ENCODE data around the gene FIGLA.

FIGLA gene
- total RNA-seq: 0 reads per million in 4 experiments

DNA sequence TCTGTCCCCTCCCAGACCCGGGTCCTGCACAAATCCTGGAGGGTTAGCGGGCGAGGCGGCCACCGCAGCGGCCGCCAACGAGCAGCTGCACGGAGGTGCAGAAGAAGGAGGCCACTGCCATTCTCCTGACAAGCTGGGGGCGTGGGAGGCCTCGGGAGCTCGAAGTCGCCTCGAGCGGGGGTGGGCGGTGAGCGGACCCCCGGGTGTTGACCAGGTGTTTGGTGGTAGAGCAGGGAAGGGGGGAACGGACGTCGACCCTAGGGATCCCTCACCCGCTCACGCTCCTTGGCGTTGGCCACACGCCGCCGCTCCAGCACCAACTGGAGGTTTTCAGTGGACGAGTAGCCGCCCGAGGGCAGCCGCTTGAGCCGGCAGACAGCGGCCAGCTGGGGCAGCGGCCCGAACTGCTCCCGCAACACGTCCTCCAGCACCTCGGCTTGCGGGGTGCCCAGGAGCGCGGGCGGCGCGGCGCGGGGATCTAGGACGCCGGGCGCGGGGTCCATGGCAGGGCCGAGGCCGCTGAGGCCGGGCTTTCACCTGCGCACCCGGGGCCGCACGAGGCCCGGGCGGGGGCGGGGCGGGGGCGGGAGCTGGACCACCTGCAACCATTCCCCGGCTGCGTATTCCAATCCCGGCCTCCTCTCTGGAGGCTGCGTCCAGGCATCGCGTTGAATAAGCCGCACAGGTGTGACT, at the start of gene FIGLA:
TSS of gene FIGLA (minus strand) at position 508 of the 693 bp plus-strand sequence. CDS start at position 503, 5 bp downstream.
- no peak for DNase-seq

DNA sequence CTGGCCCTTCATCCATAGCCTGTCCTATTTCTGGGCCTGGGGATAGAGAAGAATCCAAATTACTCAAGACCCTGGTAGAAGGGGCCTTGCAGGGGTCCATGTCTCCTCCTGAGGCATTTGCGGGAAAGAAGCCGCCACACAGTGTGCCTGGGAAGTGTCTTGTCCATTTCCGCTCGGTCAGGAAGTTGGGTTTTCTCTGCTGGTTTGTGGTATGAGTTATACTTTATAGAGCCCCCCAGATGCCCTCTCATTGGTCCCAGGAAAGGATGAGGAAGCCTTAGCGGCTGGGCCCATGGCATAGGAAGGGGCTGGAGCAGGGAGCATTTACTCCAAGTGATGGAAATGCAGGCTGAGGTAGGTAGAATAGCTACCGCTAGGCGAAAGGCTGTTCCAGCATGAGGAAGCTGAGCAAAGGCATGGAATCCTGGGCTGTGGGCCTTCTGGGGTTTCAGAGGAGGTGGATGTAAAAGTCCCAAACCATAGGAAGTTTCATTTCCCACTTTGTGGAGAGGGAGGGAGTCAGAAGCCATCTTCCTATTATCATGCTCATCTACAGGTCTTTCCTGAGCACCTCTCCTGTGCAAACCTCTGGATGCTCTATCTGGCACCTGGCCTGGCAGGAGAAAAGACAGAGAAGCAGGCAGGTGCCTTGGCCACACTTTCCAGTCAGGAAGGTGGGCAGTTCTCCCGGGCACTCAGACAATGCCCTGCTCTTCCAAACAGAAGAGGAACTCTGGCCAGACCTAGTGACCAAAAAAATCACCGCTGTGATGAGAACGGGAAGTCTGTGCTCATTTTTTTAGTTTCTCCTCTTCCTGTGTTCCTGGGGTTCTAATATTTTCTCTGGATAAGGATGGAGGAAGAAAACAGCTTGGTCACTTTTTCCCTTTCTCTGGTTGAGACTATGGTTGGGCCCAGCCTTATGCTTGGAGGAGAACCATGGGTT, 47.8 kb upstream of the FIGLA start:
- no peak for DNase-seq

- no peak for DNase-seq
Observed at GRCh38 chr2:70835643-70836042, 45.2 kb upstream of the FIGLA start, which contains the start of gene CD207. Gene CD207 (minus strand): TSS chr2:70835816. CDS start chr2:70835776, 40 bp downstream.

- no peak for DNase-seq
Observed at GRCh38 chr2:70834881-70835280, 44.4 kb upstream of the FIGLA start.

DNA sequence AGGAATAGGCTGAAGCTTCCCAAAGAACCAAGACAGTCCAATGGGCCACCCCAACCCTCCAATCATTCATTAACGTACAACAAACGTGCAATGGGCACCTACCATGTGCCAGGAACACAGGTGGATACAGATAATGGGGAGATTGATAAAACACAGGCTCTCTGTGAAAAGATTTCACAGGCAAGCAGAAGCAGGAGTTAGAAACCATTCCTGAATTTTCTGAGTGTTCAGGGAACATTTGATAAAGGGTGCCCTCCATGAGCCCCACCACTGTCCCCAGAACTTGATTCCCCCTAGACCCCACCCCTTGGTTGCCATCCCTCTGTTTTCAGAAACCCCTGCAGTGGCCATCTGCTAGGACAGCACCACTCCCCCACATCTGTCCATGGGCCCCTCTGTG, 43.7 kb upstream of the FIGLA start:
- no peak for DNase-seq

DNA sequence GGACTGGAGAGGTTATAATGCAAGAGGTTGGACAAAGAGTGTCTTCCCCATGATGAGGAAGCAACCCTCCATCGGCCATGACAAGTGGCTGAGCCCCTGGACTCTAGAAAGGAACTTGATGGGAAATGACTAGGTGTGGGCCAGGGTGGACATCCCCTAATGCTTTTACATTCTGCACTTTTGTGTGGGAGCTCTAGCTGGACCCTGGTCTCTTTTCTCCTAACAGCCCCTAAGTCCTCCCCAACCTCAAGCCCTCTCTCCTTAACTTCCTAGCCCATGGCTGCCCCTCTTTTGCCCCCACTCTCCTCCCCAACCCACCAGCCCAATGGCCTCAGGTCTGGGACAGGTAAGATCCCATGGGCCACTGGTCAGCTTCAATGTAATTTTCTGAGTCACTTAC, 42.8 kb upstream of the FIGLA start:
- DNase-seq: no peak

- no peak for DNase-seq
Observed at GRCh38 chr2:70832386-70832785, 41.9 kb upstream of the FIGLA start.

- no peak for DNase-seq
Observed at GRCh38 chr2:70831861-70832260, 41.4 kb upstream of the FIGLA start.

GRCh38 chr2:70830366-70830765, 39.9 kb upstream of the FIGLA start:
- no peak for DNase-seq

GRCh38 chr2:70829916-70830315, 39.5 kb upstream of the FIGLA start:
- DNase-seq: no peak

- no peak for DNase-seq
Observed at GRCh38 chr2:70828914-70829824, 38.7 kb upstream of the FIGLA start.

- DNase-seq: no peak
Observed at GRCh38 chr2:70828115-70828514, 37.7 kb upstream of the FIGLA start.

GRCh38 chr2:70827388-70827787, 36.9 kb upstream of the FIGLA start:
- DNase-seq: no peak

DNA sequence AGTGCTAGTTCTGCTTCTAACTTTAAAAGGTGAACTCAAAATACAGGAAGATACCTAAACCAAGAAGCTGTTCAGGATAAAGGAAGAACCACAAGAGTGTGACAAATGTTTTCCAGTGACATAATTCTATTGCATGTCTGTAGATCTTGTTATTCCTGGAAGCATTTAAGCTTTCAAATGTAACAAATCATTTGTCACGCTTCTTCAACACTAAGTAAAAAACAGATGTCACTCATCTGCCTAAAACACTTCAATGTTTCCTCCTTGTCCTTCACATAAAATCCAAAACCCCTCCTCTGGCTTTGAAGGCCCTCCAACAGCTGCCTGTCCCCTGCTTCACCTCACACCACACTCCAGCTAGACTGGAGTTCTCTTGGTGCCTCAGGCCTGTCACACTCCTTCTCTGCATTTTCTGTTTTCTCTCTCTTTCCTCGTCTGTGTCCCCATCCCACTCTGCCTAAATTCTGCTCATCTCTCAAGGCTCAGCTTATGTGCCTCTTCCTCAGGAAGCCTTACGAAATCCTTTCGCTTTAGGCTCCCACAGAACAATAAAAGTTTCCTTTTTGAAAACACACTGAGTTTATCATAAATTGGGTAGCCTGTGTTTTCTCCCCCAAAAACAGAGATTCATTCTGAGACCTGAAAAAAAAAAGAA, 36.4 kb upstream of the FIGLA start:
- no peak for DNase-seq

DNA sequence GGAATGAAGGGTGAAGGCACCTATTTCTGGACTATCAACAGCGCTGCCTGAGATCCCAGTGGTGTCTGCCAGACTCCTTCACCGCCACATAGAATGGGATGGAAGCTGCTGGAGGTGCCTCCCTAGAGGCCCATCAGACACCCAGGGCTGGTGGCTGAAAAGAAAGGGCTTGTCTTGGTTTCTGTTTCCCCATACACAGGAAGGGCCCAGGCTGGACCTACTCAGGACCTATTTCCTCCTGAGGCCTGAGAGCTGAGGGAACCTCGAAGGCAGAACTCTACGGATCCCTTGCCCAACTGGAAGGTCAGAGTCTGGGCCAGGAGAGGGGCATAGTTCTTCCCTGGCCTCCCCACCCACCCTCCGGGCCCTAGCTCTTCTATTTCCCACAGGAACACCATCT, 32.8 kb upstream of the FIGLA start:
- no peak for DNase-seq

DNA sequence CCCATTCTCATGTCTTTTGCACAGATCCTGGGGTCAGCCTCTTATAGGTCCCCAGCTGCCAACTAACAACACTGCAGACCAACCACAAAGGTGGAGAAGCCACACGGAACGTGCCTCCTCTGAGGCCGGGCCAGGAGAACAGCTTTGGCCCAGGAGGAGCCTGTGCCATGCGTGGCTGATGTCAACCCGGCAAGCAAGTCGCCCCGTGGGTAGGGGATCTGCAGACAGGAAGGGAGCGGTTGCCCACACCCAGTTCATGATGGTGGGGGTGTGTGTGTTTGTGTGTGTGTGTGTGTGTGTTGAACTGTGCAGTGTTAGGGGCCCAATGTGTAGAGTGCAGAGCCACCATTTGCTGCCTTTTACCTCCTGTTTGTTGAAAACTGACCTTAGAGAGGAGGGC, 32.4 kb upstream of the FIGLA start:
- no peak for DNase-seq

DNA sequence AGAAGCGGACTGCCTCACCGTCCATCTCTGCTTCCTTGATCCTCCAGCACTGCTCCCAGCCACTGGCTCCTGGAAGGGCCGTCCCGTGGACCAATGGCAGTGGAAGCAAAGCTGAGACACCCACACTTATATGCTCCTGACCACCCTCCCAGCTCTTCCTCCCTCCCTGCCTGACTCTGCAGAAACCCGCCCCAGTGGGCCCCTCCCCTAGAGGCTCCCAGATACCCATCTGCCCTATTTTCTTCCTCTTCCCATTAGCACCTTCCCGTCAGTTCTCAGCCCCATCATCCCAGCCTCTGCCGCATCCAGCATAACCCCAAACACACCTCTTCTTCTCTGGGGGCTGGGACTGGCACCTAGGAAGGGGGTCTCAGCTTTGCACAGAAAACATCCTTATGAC, 30.1 kb upstream of the FIGLA start, which contains the start of gene CLEC4F:
TSS of gene CLEC4F (minus strand) at position 101 of the 400 bp plus-strand sequence. CDS start at position 25, 76 bp downstream.
- no peak for DNase-seq

GRCh38 chr2:70817284-70817954, 27.0 kb upstream of the FIGLA start:
- no peak for DNase-seq

GRCh38 chr2:70816726-70817125, 26.3 kb upstream of the FIGLA start:
- DNase-seq: no peak

DNA sequence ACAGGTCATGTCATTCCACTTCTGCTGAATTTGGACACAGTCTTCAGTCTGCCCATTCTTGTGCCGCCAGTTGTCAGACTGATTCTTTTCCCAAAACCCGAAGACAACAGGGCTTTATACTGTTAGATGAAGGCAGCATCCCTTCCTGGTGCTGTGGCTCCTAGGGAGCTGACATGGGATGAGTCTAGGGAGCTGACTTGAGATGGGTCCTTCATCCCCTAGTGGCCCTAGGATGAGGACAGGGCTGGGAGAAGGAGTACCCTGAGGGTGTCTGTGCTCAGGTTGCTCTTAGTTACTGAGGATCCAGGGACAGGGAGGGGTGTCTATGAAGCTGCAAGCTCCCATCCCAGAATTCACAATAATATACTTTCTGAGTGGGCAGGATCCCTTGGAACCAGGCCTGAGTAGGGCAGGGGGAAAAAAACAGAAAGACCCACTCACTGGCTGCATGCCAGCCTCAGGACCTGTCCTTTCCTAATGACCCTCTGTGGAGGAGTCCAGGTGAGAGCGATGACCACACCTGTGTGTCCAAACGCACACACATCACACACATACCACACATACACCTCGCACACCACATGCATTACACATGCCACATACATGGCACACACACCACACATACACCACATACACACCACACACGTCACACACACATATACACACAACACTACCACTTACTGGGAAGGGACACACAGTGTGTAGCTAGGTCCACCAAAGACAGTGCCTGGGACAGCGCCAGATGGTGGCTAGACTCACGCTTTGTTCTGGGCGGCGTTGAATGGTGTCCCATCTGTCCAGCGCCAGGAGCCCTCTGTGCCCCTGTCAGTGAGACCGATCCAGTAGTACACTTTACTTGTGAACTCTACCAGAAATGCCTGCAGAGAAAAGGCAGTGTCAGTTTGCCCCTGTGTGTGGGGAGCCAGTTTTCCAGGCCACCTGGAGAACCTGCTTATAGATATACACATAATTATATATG, 18.8 kb upstream of the FIGLA start:
- no peak for DNase-seq

Data from effector CD8-positive, alpha-beta T cell (primary cell).